HEK293 (cell line): ENCODE results near the gene PTP4A2.
A peak's percentile ranks its signal among the peaks of the same experiment; 100 is the strongest.

Experiments used
- GLI2 ChIP-seq: fragments of 450-650 bp; formaldehyde crosslinking; IDR thresholded peaks from 2 replicates; pipeline ENCODE4; 2017; ENCODE audit warnings: missing biosample characterization, missing genetic modification characterization, low read depth, borderline replicate concordance
- GLIS2 ChIP-seq: fragments of 450-650 bp; formaldehyde crosslinking; IDR thresholded peaks from 2 replicates; pipeline ENCODE4 v1.5.1; 2016; ENCODE audit warnings: missing biosample characterization, missing genetic modification characterization
- HOXA7 ChIP-seq: sonication (generic); formaldehyde crosslinking; IDR thresholded peaks from 2 replicates; pipeline ENCODE4 v1.8.1; 2022; ENCODE audit warnings: missing genetic modification reagents, borderline replicate concordance
- KLF7 ChIP-seq: fragments of 450-650 bp; formaldehyde crosslinking; IDR thresholded peaks from 2 replicates; pipeline ENCODE4 v1.5.1; 2016; ENCODE audit warnings: missing biosample characterization, missing genetic modification characterization, borderline replicate concordance
- KLF8 ChIP-seq: fragments of 450-650 bp; formaldehyde crosslinking; IDR thresholded peaks from 2 replicates; pipeline ENCODE4 v1.5.1; 2016; ENCODE audit warnings: missing biosample characterization, missing genetic modification characterization
- PRDM2 ChIP-seq: fragments of 450-650 bp; formaldehyde crosslinking; IDR thresholded peaks from 2 replicates; pipeline ENCODE4 v1.5.1; 2016; ENCODE audit warnings: missing biosample characterization, missing genetic modification characterization, borderline replicate concordance
- ZBTB20 ChIP-seq: fragments of 450-650 bp; formaldehyde crosslinking; IDR thresholded peaks from 2 replicates; pipeline ENCODE4 v1.5.1; 2016; ENCODE audit warnings: missing biosample characterization, missing genetic modification characterization
- ZBTB7A ChIP-seq: fragments of 450-650 bp; formaldehyde crosslinking; IDR thresholded peaks from 2 replicates; pipeline ENCODE4 v1.5.1; 2016; ENCODE audit warnings: low read depth, missing biosample characterization, missing genetic modification characterization
- ZFHX2 ChIP-seq: fragments of 450-650 bp; formaldehyde crosslinking; conservative IDR thresholded peaks from 2 replicates; pipeline ENCODE4 v1.5.1; 2016; ENCODE audit warnings: missing biosample characterization, missing genetic modification characterization
- ZFP37 ChIP-seq: fragments of 450-650 bp; formaldehyde crosslinking; IDR thresholded peaks from 2 replicates; pipeline ENCODE4 v1.5.1; 2016; ENCODE audit warnings: missing biosample characterization, missing genetic modification characterization
- ZFP41 ChIP-seq: fragments of 450-650 bp; formaldehyde crosslinking; IDR thresholded peaks from 2 replicates; pipeline ENCODE4 v1.5.1; 2016; ENCODE audit warnings: missing biosample characterization, missing genetic modification characterization, borderline replicate concordance
- ZIC2 ChIP-seq: fragments of 450-650 bp; formaldehyde crosslinking; IDR thresholded peaks from 2 replicates; pipeline ENCODE4 v1.5.1; 2016; ENCODE audit warnings: missing biosample characterization, missing genetic modification characterization
- ZNF10 ChIP-seq: fragments of 450-650 bp; formaldehyde crosslinking; IDR thresholded peaks from 2 replicates; pipeline ENCODE4 v1.5.1; 2017; ENCODE audit warnings: missing biosample characterization, missing genetic modification characterization
- ZNF292 ChIP-seq: fragments of 450-650 bp; formaldehyde crosslinking; IDR thresholded peaks from 2 replicates; pipeline ENCODE4 v1.5.1; 2016; ENCODE audit warnings: low read depth, missing biosample characterization, missing genetic modification characterization, borderline replicate concordance
- ZNF311 ChIP-seq: fragments of 450-650 bp; formaldehyde crosslinking; IDR thresholded peaks from 2 replicates; pipeline ENCODE4 v1.5.1; 2017; ENCODE audit warnings: missing biosample characterization, missing genetic modification characterization, borderline replicate concordance
- ZNF324 ChIP-seq: fragments of 450-650 bp; formaldehyde crosslinking; IDR thresholded peaks from 2 replicates; pipeline ENCODE4 v1.5.1; 2016; ENCODE audit warnings: missing biosample characterization, missing genetic modification characterization
- ZNF335 ChIP-seq: fragments of 450-650 bp; formaldehyde crosslinking; conservative IDR thresholded peaks from 2 replicates; pipeline ENCODE4 v1.5.1; 2016; ENCODE audit warnings: missing biosample characterization, missing genetic modification characterization
- ZNF362 ChIP-seq: fragments of 450-650 bp; formaldehyde crosslinking; IDR thresholded peaks from 2 replicates; pipeline ENCODE4 v1.5.1; 2016; ENCODE audit warnings: missing biosample characterization, missing genetic modification characterization
- ZNF580 ChIP-seq: fragments of 450-650 bp; formaldehyde crosslinking; IDR thresholded peaks from 2 replicates; pipeline ENCODE4 v1.5.1; 2016; ENCODE audit warnings: missing biosample characterization, missing genetic modification characterization
- ZNF670 ChIP-seq: fragments of 450-650 bp; formaldehyde crosslinking; IDR thresholded peaks from 2 replicates; pipeline ENCODE4 v1.5.1; 2016; ENCODE audit warnings: missing biosample characterization, missing genetic modification characterization, low read depth
- ZNF677 ChIP-seq: fragments of 450-650 bp; IDR thresholded peaks from 2 replicates; pipeline ENCODE4 v1.5.0; 2018; ENCODE audit warnings: missing biosample characterization, mild to moderate bottlenecking, missing genetic modification characterization, moderate library complexity
- ZNF692 ChIP-seq: fragments of 450-650 bp; formaldehyde crosslinking; IDR thresholded peaks from 2 replicates; pipeline ENCODE4 v1.5.1; 2016; ENCODE audit warnings: missing biosample characterization, missing genetic modification characterization
- ZNF791 ChIP-seq: fragments of 450-650 bp; formaldehyde crosslinking; IDR thresholded peaks from 2 replicates; pipeline ENCODE4 v1.5.1; 2016; ENCODE audit warnings: missing biosample characterization, missing genetic modification characterization
- ZSCAN30 ChIP-seq: fragments of 450-650 bp; IDR thresholded peaks from 2 replicates; pipeline ENCODE4 v1.5.1; 2018; ENCODE audit warnings: missing biosample characterization, mild to moderate bottlenecking, missing genetic modification characterization, moderate library complexity
- TF ChIP-seq, protein P1 (sequence below): fragments of 450-650 bp; formaldehyde crosslinking; IDR thresholded peaks from 2 replicates; pipeline ENCODE4 v1.5.1; 2016; ENCODE audit warnings: missing biosample characterization, missing genetic modification characterization

Gene PTP4A2

DNA sequence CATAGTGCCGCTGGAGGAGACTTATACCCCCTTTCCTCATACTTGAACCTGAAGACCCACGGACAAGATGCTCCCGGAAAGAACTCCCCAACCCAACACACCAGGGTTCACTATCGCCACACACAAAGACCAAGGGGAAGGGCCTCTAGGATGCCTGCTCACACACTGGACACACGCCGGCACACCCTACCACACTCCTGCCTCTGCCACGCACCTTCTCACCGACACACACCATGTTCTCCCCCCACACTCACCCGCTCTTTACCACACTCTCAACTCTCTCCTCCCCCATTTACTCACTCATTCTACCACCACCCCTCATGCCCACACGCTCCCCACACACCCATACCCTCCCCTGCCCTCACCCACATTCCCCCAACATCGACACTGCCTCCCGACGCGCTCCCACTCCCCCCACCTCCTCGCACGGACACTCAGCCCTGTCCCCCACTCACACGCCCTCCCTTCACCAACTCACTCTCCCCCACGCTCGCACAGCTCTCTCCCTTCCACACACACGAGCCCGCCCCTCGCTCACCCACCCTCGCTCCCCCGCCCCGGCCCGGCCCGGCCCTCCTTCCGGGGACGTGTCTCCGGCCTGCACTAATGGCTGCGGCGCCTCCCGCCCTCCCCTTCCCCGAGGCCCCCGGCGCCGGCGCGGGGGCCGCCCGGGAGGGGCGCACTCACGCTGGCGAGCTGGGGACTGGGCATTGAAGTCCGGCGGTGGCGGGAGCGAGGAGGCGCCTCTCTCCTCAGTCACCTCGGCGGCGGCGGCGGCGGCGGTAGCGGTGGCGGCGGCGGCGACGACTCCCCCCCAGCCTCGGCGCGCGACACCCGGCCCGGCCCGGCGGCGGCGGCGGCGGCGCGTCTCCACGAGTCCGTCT, 626 bp downstream of the PTP4A2 start (continued):
- 0 out of 2 replicates have a peak, but pooled peaks have one; percentile 51 for TF ChIP-seq PRDM2 (tag by site-specific recombination)
- peak; percentile 100 for TF ChIP-seq ZFHX2
- no peak for TF ChIP-seq ZNF311 (tag by site-specific recombination)
- peak; percentile 60; the same call in 1 of the 2 replicates for TF ChIP-seq ZIC2 (tag by site-specific recombination)
- peak; percentile 99 for TF ChIP-seq ZNF335 (tag by site-specific recombination)
- TF ChIP-seq ZFP37 (tag by site-specific recombination), result peak; percentile 90
- TF ChIP-seq GLI2, result no peak
- peak; percentile 87 for TF ChIP-seq ZBTB20 (tag by site-specific recombination)
- TF ChIP-seq ZNF670, result no peak
- TF ChIP-seq ZNF362 (tag by site-specific recombination), result no peak
- no peak for TF ChIP-seq HOXA7 (CRISPR knock-in tag)
- peak; percentile 95 for TF ChIP-seq ZBTB7A
- TF ChIP-seq ZNF791, result peak; percentile 67
- TF ChIP-seq ZNF10 (tag by site-specific recombination), result peak; percentile 62; the same call in 1 of the 2 replicates
- TF ChIP-seq ZNF580 (tag by site-specific recombination), result no peak
- peak; percentile 87 for TF ChIP-seq ZNF324 (tag by site-specific recombination)
- TF ChIP-seq ZNF292 (tag by site-specific recombination), result no peak
- 0 out of 2 replicates have a peak, but pooled peaks have one; percentile 29 for TF ChIP-seq ZSCAN30 (tag by site-specific recombination)
- TF ChIP-seq, protein P1, sequence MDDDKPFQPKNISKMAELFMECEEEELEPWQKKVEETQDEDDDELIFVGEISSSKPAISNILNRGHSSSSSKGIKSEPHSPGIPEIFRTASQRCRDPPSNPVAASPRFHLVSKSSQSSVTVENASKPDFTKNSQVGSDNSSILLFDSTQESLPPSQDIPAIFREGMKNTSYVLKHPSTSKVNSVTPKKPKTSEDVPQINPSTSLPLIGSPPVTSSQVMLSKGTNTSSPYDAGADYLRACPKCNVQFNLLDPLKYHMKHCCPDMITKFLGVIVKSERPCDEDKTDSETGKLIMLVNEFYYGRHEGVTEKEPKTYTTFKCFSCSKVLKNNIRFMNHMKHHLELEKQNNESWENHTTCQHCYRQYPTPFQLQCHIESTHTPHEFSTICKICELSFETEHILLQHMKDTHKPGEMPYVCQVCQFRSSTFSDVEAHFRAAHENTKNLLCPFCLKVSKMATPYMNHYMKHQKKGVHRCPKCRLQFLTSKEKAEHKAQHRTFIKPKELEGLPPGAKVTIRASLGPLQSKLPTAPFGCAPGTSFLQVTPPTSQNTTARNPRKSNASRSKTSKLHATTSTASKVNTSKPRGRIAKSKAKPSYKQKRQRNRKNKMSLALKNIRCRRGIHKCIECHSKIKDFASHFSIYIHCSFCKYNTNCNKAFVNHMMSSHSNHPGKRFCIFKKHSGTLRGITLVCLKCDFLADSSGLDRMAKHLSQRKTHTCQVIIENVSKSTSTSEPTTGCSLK, result 0 out of 2 replicates have a peak, but pooled peaks have one; percentile 84
- no peak for TF ChIP-seq ZNF677
- TF ChIP-seq ZNF692 (tag by site-specific recombination), result peak; percentile 75
- peak; percentile 79 for TF ChIP-seq KLF7
- peak; percentile 95; the same call in 1 of the 2 replicates for TF ChIP-seq GLIS2 (tag by site-specific recombination)
- TF ChIP-seq KLF8 (tag by site-specific recombination), result peak; percentile 99
- TF ChIP-seq ZFP41, result no peak
